K562 (cell line): ENCODE data around the gene SPRY4. TPM values are rescaled to one million over a fixed set of nuclear protein-coding genes. Genes with fewer than 3 reads are reported as not detected.

Experiments used
- BCOR ChIP-seq: fragments of 450-650 bp; IDR thresholded peaks from 2 replicates; pipeline ENCODE4 v1.6.1; 2016
- CAMTA2 ChIP-seq: fragments of 250-450 bp; sonication (Bioruptor Pico); conservative IDR thresholded peaks from 2 replicates; pipeline ENCODE4 v1.5.1; 2022
- DNMT1 ChIP-seq: fragments of 450-650 bp; IDR thresholded peaks from 2 replicates; pipeline ENCODE4 v1.6.1; 2016; ENCODE audit warnings: antibody characterized with exemption, mild to moderate bottlenecking
- FOXA1 ChIP-seq: fragments of 450-650 bp; IDR thresholded peaks from 2 replicates; pipeline ENCODE4 v1.6.1; 2016; ENCODE audit warnings: mild to moderate bottlenecking, borderline replicate concordance
- FOXP1 ChIP-seq: sonication (generic); formaldehyde crosslinking; IDR thresholded peaks from 2 replicates; pipeline ENCODE4 v1.8.0; 2022; ENCODE audit warnings: mild to moderate bottlenecking, missing genetic modification reagents
- GATA2 ChIP-seq: sonication (generic); formaldehyde crosslinking; IDR thresholded peaks from 2 replicates; pipeline ENCODE4 v1.4.0; 2020; ENCODE audit warnings: mild to moderate bottlenecking, missing genetic modification reagents
- HMGN3 ChIP-seq: IDR thresholded peaks from 2 replicates; pipeline ENCODE4 v1.6.1; 2011; ENCODE audit warnings: borderline replicate concordance, low read depth, mild to moderate bottlenecking, mixed read lengths, low read length; ENCODE audit not compliant: insufficient read length; ENCODE audit errors: extremely low read depth
- KLF1 ChIP-seq: fragments of 450-650 bp; IDR thresholded peaks from 2 replicates; pipeline ENCODE4 v1.6.1; 2016; ENCODE audit warnings: missing genetic modification characterization, missing compliant biosample characterization
- MAFG ChIP-seq: fragments of 450-650 bp; conservative IDR thresholded peaks from 2 replicates; pipeline ENCODE4 v1.6.1; 2016; ENCODE audit warnings: missing genetic modification characterization, missing compliant biosample characterization
- MAFK ChIP-seq: IDR thresholded peaks from 2 replicates; pipeline ENCODE4 v1.6.1; 2011; ENCODE audit warnings: low read length, improper control_type of control experiment
- PRPF4 ChIP-seq: fragments of 200-400 bp; formaldehyde crosslinking; IDR thresholded peaks from one replicate; pipeline ENCODE4 v1.6.1; 2017; ENCODE audit warnings: low read length, low read depth, mild to moderate bottlenecking; ENCODE audit not compliant: insufficient read depth, poor library complexity, severe bottlenecking
- RBBP5 ChIP-seq: fragments of 200-600 bp; sonication (generic); IDR thresholded peaks from 2 replicates; pipeline ENCODE4 v1.6.1; 2012; ENCODE audit warnings: borderline replicate concordance, mild to moderate bottlenecking, low read length, control low read depth, inconsistent platforms; ENCODE audit not compliant: insufficient read depth, poor library complexity, severe bottlenecking
- SUPT5H ChIP-seq: fragments of 450-650 bp; IDR thresholded peaks from 2 replicates; pipeline ENCODE4 v1.6.1; 2016
- ZNF695 ChIP-seq: fragments of 450-650 bp; formaldehyde crosslinking; IDR thresholded peaks from 2 replicates; pipeline ENCODE4 v1.4.0; 2020; ENCODE audit warnings: mild to moderate bottlenecking, moderate library complexity
- polyA plus RNA-seq, 8 experiments: library from polyadenylated mRNA; depleted of rRNA in 4 of 8; stranded (reverse) in 5 of 8; unstranded in 3 of 8; fragments of >200 nt; fragmentation: Nextera tagmentation in 2 of 8; fragmentation: Illumina TruSeq in 1 of 8; extraction: Ambion mirVana in 2 of 8; extraction: Trizol in 1 of 8; gene quantifications; 2 replicates each; pipeline versions ENCODE4 v1.2.1 to v1.2.3, GENCODE V29; 2011 to 2014; ENCODE audit warnings: inconsistent platforms in 1 of 8, missing spikeins in 1 of 8
- total RNA-seq, 7 experiments: library from RNA; depleted of rRNA in 6 of 7; stranded (reverse); fragments of >200 nt in 6 of 7; fragmentation: Illumina TruSeq in 2 of 7; extraction: Trizol in 2 of 7; gene quantifications; 2 replicates each; pipeline versions ENCODE4 v1.2.1 to v1.2.3, GENCODE V29; 2011 to 2021; ENCODE audit warnings: low replicate concordance in 1 of 7
- TF ChIP-seq, protein P1 (sequence below): fragments of 450-650 bp; formaldehyde crosslinking; conservative IDR thresholded peaks from 2 replicates; pipeline ENCODE4 v1.4.0; 2022; ENCODE audit warnings: mild to moderate bottlenecking, missing genetic modification characterization
- TF ChIP-seq, protein P2 (sequence below): fragments of 200-600 bp; sonication (generic); IDR thresholded peaks from one replicate; pipeline ENCODE4 v1.6.1; 2012; ENCODE audit warnings: mild to moderate bottlenecking, low read depth, low read length, inconsistent platforms

SPRY4 gene
- total and polyA plus RNA-seq, 9 of the 15 experiments (the other 6 are each of a cell fraction or from before 2014, with no cell fraction given) = 2.6 to 24.2 (median 9.5) TPM

DNA sequence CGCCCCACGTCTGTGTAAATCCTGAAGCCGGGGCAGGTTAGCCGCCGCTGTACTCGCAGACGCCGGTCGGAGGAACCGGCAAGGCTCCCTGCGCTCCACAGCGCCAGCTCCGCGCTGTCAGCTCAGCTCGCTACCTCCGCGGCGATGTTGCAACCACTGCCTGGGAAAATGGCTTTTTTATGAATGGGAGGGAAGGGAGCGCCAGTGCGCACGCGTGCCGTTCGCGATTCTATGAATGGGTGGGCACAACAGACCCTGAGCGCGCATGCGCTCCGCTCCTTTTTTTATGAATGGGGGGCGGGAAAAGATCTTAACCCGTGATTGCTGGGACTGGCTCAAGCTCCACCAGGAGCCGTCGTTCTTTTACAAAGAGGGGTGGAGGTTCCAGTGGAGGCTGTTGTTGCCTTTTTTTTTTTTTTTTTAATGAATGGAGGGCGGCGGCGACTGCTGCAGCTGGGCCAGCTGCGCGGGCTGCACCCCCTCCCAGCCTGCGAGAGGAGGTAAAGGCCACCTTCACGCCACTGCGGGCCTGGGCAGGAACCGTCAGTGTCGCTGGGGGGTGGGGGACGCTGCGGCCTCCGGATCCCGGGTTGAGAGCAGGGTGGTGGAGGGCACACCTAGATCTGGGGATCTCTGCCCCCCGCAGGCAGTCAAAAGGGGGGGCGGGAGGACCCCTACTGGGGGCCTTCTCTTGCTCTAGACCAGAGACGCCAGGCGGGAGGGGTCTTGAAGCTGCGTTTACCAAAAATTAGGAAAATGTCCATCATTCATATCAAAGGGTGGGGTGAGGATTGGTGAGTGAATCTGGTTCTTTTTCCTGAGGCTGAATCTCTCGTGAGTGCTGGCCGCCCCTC, at the start of gene SPRY4 (continued):
- peak; percentile 8 for TF ChIP-seq RBBP5
- no peak for TF ChIP-seq MAFG (tag)
- TF ChIP-seq GATA2 (CRISPR knock-in tag) = peak; percentile 82
- no peak for TF ChIP-seq KLF1
- TF ChIP-seq FOXA1 = no peak
- TF ChIP-seq, protein P1, sequence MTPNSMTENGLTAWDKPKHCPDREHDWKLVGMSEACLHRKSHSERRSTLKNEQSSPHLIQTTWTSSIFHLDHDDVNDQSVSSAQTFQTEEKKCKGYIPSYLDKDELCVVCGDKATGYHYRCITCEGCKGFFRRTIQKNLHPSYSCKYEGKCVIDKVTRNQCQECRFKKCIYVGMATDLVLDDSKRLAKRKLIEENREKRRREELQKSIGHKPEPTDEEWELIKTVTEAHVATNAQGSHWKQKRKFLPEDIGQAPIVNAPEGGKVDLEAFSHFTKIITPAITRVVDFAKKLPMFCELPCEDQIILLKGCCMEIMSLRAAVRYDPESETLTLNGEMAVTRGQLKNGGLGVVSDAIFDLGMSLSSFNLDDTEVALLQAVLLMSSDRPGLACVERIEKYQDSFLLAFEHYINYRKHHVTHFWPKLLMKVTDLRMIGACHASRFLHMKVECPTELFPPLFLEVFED (CRISPR knock-in tag) = no peak
- TF ChIP-seq SUPT5H = peak; percentile 93
- TF ChIP-seq CAMTA2 (CRISPR knock-in tag) = no peak
- no peak for TF ChIP-seq PRPF4
- TF ChIP-seq BCOR = no peak; the same call in 1 of the 2 replicates
- peak; percentile 29 for TF ChIP-seq HMGN3
- TF ChIP-seq MAFK = 0 out of 2 replicates have a peak, but pooled peaks have one; percentile 3
- TF ChIP-seq FOXP1 = no peak
- no peak for TF ChIP-seq DNMT1
- TF ChIP-seq, protein P2, sequence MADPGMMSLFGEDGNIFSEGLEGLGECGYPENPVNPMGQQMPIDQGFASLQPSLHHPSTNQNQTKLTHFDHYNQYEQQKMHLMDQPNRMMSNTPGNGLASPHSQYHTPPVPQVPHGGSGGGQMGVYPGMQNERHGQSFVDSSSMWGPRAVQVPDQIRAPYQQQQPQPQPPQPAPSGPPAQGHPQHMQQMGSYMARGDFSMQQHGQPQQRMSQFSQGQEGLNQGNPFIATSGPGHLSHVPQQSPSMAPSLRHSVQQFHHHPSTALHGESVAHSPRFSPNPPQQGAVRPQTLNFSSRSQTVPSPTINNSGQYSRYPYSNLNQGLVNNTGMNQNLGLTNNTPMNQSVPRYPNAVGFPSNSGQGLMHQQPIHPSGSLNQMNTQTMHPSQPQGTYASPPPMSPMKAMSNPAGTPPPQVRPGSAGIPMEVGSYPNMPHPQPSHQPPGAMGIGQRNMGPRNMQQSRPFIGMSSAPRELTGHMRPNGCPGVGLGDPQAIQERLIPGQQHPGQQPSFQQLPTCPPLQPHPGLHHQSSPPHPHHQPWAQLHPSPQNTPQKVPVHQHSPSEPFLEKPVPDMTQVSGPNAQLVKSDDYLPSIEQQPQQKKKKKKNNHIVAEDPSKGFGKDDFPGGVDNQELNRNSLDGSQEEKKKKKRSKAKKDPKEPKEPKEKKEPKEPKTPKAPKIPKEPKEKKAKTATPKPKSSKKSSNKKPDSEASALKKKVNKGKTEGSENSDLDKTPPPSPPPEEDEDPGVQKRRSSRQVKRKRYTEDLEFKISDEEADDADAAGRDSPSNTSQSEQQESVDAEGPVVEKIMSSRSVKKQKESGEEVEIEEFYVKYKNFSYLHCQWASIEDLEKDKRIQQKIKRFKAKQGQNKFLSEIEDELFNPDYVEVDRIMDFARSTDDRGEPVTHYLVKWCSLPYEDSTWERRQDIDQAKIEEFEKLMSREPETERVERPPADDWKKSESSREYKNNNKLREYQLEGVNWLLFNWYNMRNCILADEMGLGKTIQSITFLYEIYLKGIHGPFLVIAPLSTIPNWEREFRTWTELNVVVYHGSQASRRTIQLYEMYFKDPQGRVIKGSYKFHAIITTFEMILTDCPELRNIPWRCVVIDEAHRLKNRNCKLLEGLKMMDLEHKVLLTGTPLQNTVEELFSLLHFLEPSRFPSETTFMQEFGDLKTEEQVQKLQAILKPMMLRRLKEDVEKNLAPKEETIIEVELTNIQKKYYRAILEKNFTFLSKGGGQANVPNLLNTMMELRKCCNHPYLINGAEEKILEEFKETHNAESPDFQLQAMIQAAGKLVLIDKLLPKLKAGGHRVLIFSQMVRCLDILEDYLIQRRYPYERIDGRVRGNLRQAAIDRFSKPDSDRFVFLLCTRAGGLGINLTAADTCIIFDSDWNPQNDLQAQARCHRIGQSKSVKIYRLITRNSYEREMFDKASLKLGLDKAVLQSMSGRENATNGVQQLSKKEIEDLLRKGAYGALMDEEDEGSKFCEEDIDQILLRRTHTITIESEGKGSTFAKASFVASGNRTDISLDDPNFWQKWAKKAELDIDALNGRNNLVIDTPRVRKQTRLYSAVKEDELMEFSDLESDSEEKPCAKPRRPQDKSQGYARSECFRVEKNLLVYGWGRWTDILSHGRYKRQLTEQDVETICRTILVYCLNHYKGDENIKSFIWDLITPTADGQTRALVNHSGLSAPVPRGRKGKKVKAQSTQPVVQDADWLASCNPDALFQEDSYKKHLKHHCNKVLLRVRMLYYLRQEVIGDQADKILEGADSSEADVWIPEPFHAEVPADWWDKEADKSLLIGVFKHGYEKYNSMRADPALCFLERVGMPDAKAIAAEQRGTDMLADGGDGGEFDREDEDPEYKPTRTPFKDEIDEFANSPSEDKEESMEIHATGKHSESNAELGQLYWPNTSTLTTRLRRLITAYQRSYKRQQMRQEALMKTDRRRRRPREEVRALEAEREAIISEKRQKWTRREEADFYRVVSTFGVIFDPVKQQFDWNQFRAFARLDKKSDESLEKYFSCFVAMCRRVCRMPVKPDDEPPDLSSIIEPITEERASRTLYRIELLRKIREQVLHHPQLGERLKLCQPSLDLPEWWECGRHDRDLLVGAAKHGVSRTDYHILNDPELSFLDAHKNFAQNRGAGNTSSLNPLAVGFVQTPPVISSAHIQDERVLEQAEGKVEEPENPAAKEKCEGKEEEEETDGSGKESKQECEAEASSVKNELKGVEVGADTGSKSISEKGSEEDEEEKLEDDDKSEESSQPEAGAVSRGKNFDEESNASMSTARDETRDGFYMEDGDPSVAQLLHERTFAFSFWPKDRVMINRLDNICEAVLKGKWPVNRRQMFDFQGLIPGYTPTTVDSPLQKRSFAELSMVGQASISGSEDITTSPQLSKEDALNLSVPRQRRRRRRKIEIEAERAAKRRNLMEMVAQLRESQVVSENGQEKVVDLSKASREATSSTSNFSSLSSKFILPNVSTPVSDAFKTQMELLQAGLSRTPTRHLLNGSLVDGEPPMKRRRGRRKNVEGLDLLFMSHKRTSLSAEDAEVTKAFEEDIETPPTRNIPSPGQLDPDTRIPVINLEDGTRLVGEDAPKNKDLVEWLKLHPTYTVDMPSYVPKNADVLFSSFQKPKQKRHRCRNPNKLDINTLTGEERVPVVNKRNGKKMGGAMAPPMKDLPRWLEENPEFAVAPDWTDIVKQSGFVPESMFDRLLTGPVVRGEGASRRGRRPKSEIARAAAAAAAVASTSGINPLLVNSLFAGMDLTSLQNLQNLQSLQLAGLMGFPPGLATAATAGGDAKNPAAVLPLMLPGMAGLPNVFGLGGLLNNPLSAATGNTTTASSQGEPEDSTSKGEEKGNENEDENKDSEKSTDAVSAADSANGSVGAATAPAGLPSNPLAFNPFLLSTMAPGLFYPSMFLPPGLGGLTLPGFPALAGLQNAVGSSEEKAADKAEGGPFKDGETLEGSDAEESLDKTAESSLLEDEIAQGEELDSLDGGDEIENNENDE = no peak
- no peak for TF ChIP-seq ZNF695
